Fibroblast of pulmonary artery (primary cell): ENCODE measurements around the gene NOS3.

Experiments used
- DNase-seq: peaks from one replicate; pipeline ENCODE4 v3.0.0-alpha.2; 2010; ENCODE audit warnings: low read depth
- H3K4me3 ChIP-seq: replicated peaks from 2 replicates; pipeline ENCODE4 v1.5.1; 2011; ENCODE audit warnings: low read depth, mild to moderate bottlenecking, control low read depth, low read length, moderate library complexity
- CTCF ChIP-seq: IDR thresholded peaks from 2 replicates; pipeline ENCODE4 v1.5.1; 2011; ENCODE audit warnings: mild to moderate bottlenecking, control low read depth, low read length, inconsistent platforms; ENCODE audit errors: missing control alignments

Gene NOS3

DNA sequence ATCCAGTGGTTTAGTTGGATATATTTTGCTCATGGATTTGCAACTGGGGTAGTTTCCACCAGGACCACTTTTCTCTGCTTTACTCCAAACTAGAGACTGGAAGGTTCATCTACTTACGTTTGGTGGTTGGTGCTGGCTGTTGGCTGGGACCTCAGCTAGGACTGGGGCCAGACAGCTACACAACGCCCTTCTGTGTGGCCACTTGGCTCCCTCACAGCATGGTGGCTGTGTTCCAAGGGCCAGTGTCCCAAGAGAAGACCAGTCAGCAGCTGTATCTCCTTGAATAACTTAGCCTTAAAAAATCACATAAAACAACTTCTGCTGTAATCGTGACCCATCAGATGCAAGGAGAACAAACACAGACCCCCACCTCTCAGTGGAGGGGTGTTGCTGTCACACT, 8.5 kb upstream of the NOS3 start:
- no peak for DNase-seq
- no peak overlapping the region for H3K4me3 ChIP-seq
- TF ChIP-seq CTCF, result no peak

DNA sequence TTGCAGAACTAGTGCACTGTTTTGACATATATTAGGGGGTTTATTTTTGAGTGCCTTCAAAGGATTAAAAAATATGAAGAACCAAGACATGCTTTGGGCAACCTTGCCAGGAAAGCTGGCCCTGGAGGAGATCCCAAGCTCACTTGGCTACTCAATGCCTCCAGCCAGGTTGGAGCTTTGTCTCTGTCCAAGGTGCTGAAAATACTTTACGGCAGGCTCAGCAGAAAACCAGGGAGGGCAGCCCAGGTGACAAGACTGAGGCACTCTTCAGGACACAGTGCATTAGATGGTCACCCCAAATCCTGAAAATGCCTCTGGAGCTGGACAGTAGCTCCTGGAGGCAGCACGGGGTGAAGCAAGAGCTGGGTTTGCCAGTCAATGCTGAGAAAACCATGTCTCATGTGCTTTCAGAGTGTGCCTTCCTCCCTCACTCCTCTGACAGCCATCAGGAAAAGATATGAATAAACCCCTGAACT, 6.9 kb upstream of the NOS3 start:
- no peak for TF ChIP-seq CTCF
- H3K4me3 ChIP-seq, result no peak overlapping the region
- peak; percentile 53 for DNase-seq

- H3K4me3 ChIP-seq, result no peak overlapping the region
- peak; percentile 58 for DNase-seq
- TF ChIP-seq CTCF, result peak; percentile 78
Observed at GRCh38 chr7:150986099-150986512, 4.7 kb upstream of the NOS3 start.

GRCh38 chr7:150986556-150986955, 4.3 kb upstream of the NOS3 start:
- DNase-seq, result no peak
- TF ChIP-seq CTCF, result no peak
- H3K4me3 ChIP-seq, result no peak overlapping the region

- peak; percentile 45 for DNase-seq
- TF ChIP-seq CTCF, result peak; percentile 81
- no peak overlapping the region for H3K4me3 ChIP-seq
Observed at GRCh38 chr7:150988230-150989226, 2.3 kb upstream of the NOS3 start.

DNA sequence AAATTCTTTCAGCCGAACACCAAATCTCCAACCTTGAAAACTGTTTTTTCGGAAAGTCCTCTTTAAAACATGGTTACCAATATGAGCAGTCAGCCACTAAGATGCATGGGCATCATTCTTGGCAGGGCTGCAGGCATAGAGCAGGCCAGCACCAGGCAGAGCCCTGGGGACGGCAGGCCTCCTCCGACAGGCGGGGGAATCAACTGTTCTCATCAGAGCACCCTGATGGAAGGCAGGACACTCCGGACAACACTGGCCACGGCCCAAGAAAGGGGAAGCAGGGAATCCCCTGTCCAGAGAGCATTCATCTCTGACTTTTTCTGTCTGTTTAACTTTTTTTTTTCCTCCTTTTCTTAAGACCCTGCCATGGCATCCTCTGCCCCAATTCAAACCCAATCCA, 1.4 kb upstream of the NOS3 start:
- DNase-seq, result no peak
- no peak for TF ChIP-seq CTCF
- no peak overlapping the region for H3K4me3 ChIP-seq
